DLD1 (cell line): ENCODE results near the gene CACNG7.

Experiments used
- in situ Hi-C: cut with HindIII; loops from 2 replicates; pipeline ENCODE4 v1.10.0; 2017; ENCODE audit warnings: low sequenced_read_pairs

CACNG7 gene

DNA sequence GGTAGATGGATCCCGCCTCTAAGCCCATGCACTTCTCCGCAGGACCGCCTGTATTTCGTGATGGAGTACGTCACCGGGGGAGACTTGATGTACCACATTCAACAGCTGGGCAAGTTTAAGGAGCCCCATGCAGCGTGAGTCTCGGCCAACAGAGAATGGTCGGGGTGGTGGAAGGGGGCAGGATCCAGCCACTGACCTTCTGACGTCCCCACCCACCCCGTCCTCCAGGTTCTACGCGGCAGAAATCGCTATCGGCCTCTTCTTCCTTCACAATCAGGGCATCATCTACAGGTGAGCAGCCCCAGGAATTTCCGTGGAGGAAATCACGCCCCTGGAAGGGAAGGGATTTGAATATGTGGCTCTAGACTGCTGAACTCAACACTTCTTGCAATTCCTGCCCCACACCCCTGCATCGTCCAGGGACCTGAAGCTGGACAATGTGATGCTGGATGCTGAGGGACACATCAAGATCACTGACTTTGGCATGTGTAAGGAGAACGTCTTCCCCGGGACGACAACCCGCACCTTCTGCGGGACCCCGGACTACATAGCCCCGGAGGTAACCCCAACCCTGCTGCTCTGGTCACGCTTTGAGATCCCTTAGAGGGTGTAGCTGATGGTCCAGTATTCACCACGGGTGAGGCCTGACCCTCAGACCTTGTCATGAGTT is 8.8 kb upstream of the CACNG7 start:
- in situ Hi-C loops = no loop called here

DNA sequence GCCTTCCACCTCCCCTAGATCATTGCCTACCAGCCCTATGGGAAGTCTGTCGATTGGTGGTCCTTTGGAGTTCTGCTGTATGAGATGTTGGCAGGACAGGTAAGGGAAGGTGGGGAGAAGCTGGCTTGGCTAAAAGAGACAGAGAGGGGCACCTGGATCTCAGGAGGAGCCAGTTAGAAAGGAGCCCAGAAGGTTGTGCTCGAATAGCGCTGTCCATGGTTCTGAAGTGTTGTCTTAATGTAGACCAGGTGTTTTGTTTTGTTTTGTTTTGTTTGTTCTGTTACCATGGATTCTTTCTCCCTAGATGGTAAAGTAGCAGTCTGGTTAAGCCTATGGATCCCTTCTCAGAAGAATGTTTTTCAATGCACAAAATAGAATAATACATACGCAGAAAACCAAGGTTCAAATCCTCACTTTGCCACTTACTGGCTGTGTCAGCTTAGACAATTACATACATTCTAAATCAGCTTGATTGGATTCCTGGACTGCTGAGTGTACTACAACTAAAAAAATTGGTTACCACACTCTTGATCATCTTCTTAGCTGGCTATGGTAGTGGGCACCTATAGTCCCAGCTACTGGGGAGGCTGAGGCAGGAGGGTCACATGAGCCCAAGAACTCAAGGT is 5.9 kb upstream of the CACNG7 start:
- in situ Hi-C loops = no loop called here

DNA sequence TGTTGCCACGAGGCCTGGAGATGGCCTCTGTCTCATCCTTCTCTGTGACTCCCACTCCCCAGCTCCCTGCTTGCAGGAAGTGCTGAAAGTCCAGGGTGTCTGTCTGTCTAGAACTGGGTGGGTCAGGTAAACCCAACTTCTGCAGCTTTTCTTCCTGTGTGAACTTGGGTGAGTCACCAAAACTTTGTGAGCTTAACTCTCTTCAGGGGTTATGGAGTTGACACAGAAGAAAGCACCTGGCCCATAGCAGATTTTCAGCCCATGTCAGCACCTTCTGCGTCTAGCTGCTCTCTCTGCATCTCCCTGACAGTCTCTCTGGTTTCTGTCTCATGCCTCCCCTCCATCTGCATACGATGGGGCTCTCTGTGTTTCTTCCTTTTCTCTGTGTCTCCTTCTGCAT is 4.2 kb upstream of the CACNG7 start:
- in situ Hi-C loops = no loop called here

DNA sequence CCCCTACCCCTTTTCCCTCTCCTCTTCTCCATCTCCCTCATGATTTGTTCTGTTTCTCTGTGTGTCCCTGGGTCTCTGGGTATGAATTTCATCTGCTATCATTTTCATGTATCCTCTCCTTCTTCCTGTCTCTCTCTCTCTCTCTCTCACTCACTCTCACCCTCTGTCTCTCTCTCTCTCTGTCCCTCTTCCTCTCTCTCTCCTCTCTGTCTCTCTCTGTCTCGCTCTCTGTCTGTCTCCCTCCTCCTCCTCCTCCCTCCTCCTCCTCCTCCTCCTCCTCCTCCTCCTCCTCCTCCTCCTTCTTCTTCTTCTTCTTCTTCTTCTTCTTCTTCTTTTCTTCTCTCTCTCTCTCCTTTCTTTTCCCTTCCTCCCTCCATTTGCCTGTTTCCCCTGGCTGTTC is 3.3 kb upstream of the CACNG7 start:
- in situ Hi-C loops = no loop called here

DNA sequence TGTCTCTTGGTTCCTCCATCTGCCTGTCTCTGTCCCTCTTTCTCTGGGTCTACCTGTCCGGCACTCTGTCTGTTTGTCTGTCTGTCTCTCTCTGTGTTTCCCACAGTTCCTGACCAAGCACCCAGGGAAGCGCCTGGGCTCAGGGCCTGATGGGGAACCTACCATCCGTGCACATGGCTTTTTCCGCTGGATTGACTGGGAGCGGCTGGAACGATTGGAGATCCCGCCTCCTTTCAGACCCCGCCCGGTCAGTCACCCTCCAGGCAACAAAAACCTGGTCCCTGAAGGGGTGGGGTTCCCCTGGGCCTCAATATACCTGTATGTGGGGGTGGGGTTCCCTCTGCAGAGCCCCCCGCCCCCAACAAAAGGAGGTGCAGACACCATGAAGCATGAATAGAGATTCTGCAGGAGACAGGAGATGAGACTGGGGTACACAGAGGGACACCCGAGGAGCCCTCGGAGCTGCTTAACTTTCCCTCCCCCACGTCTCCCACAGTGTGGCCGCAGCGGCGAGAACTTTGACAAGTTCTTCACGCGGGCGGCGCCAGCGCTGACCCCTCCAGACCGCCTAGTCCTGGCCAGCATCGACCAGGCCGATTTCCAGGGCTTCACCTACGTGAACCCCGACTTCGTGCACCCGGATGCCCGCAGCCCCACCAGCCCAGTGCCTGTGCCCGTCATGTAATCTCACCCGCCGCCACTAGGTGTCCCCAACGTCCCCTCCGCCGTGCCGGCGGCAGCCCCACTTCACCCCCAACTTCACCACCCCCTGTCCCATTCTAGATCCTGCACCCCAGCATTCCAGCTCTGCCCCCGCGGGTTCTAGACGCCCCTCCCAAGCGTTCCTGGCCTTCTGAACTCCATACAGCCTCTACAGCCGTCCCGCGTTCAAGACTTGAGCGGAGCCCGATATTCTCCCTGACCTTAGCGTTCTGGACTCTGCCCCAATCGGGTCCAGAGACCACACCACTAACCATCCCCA is 2.6 kb upstream of the CACNG7 start:
- in situ Hi-C loops = no loop called here

DNA sequence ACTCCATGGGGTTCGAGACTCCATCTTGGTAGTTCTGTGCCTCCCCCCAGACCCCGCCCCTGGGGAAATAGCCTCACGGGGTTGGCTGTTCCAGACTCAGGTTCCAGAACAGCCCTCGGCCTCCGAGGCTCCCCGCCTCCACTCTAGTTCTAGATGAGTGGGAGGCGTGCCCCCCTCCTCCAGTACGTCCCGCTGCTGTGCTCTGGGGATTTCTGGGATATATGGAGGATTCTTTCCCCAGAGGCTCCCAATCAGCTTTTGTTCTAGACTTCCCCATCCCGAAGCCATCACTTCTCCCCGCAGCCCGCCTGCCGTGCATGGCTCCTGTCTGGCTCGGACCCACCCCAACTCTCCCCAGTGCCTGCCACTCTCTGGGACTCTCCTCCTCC is 1.9 kb upstream of the CACNG7 start:
- in situ Hi-C loops = no loop called here

DNA sequence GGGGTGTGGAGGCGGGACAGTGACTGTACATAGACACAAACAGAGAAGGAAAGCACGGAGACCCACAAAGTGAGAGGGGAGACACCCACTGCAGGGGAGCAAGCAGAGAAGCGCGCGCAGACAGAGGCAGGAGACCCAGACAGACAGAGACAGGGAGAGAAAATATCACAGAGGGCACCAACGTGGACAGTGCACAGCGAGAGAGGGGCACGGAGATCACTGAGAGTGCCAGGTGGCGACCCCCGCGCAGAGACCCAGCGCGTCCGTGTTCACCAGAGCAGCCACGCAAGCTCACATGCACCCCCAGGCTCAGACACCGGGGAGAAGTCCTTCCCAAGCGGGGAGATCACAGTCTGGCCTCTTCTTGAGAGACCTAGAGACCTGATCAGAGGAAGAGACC is 1.4 kb upstream of the CACNG7 start:
- in situ Hi-C loops = no loop called here

DNA sequence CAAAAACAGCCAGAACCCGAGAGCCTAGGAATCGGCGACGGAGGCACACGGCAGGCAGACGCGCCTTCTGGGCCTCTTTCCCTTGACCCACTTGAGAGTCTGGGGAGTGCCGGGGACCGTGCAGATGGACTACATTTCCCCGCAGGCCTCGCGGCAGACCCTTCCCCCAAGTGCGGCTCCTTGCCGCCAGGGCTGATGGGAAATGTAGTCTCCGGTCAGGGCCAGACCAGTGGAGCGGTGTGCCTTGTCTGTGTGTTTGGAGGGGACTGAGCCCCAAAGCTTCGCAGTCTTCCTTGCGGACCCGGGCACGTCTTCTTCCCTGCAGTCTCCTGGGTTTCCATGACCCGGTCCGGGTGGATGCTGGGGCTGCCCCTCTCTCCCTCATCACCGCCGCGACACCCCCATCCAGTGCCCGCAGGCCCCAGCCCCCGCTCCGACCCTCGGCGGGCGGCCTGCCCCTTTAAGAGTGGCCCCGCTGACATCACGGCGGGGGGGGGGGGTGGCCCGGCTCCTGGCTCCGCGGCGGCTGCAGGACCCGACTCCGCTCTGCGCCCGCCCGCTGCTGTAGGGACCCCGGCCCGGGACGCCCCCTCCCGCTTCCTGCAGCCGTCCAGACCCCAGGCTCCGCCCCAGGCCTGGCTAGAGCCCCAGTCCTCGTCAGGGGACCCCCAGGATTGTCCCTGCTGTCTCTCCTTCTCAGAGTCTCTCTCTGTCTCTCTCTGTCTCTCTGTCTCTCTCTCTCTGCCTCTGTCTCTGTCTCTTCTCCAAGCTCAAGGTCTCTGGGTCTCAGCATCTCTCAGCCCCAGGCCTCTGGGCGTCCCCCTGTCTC is 758 bp upstream of the CACNG7 start:
- in situ Hi-C loops = no loop called here

DNA sequence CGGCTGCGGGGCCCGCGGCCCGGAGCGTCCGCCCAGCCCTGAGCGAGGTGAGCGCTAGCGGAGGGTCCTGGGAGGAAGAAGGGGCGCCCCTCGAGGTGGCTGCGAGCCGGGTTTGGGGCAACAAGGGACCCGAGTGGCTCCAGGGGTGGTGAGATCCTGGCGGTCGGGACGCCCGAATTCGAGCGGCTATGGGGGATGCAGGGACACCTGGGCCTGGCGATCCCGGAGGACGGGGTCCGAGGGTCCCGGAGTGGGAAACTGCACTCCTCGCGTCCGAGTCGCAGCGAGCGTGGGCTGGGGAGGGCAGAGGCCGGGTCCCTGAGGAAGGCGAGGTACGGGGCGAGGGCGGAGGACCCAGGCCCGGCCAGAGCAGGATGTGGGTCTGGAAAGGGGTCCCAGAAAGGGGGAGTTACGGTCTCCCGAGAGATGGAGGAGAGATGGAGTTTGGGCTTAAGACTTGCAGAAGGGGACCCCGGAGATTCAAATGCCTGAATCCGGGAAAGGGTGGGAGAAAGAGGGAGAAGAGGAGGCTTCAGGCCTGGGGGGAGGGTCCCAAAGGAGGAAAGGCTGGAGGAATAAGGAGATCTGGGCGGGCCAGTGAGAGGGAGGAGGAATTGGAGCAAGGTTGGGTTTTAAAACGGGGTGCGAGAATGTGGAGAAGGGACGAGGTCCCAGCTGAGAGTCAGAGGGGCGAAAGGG is 542 bp downstream of the CACNG7 start:
- in situ Hi-C loops = no loop called here

DNA sequence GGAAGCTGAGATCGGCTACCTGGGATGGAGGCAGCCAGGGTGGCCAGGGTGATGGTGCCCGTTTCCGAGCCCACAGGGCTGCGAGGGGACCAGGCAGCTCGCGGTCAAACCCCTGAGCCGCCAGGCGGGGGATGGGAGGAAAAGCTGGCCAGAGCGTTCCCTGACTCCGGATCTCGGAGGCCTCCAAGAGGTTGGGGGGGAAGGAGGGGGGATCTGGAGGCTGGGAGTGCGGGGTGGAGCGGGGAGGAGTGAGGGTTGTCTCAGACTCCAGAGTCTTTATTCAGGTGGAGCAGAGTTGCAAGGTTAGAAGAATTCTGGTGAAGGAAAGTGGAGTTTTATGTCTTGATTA is 1.1 kb downstream of the CACNG7 start:
- in situ Hi-C loops = no loop called here

DNA sequence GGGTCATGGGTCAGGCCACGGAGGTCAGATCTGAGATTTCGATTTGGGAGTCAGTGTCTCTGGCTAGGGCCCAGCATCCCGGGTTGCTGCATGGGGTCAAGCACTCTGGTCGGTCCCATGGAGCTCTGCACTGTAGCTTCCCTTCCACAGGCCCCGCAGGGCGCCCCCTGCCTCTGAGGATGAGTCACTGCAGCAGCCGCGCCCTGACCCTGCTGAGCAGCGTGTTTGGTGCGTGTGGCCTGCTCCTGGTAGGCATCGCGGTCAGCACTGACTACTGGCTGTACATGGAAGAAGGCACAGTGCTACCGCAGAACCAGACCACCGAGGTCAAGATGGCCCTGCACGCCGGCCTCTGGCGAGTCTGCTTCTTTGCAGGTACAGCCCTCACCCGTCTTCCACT is 3.6 kb downstream of the CACNG7 start:
- in situ Hi-C loops = no loop called here

DNA sequence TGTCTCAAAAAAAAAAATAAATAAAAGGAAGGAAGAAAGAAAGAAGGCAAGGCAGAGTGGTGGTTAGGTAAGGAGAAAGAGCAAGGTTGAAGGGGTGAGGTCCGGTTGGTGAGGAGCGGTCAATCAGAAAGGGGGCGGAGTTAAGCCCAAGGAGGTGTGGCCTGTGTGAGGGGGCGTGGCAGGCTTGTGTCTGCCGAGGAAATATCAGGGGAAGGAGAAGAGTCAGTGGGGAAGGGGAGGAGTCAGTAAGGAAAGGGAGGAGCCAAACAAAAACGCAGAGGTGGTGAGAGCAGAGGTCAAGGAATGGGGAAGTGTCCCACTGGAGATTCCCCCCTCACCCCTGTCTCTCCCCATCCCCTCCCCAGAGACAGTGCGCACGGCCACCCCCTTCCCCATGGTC is 5.9 kb downstream of the CACNG7 start:
- in situ Hi-C loops = no loop called here

DNA sequence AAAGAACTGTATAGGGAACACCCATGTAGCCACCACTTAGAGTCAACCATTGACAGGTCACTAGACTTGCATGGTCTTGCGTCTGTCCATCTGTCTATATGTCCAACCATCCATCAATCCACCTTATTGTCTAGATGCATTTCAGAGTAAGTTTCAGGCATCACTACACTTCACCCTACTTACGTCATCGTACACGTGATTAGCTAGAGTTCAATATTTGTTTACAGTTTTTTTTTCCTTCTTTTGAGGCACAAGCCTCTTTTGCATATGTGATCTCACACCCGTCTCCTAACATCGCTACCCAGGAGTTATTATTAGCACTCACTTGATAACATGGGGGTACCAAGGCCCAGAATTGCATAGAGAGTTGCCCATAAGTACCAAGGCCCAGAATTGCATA is 6.9 kb downstream of the CACNG7 start:
- in situ Hi-C loops = no loop called here

DNA sequence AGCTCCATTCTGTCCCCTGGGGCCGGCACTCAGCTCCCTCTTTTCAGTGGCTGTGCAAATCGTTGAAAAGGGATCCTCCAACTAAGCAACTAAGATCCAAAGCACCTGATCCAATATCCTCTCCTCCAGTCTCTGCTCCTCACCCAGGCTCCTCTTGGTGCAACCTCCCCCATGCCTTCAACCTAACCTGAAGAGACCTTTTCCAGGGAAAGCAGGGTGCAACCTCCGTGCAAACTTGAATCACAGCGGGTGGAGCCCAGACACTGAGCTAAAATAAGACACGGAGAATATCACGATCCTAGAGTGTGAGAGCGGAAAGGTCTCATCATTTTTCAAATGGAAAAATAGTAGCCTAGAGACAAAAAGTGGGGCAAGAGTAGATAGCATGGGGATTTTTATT is 8.3 kb downstream of the CACNG7 start:
- in situ Hi-C loops = no loop called here

DNA sequence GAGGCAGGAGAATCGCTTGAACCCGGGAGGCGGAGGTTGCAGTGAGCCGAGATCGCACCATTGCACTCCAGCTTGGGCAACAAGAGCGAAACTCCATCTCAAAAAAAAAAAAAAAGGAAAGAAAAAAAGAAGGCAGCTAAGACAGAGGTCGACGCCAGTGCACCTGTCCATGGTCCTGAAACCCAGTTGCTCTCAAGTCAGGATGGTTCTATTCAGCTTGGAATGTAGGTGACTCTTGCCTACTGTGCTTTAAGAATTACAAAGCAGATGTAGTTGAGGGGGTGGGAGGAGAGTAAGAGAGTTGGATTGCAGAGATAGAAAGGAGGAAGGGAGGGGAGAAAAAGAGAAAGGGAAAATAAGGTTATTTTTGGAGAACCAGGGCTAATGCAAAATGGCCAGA is 18.7 kb downstream of the CACNG7 start:
- in situ Hi-C loops = loop anchor here (25.0 kb wide), 1 partner anchor 110 kb away; no protein-coding TSS in a partner anchor

DNA sequence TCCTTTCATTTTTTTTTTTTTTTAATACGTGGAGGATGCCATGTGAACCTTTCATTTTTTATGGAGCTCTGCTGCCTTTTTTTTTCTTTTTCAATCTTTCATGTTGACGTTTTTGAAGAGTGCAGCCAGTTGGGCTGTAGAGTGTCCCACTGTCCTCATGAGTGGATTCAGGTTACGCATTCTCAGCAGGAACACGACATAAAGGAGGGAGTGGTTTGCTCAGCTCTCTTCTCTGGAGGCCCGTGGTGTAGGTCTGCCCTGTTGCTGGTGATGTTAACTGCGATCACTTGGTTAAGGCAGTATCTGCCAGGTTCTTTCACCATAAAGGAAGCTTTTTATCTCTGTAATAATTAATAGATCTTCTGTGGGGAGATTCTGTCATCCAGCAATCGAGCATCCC is 27.0 kb downstream of the CACNG7 start:
- in situ Hi-C loops = loop anchor here (25.0 kb wide), 1 partner anchor 101 kb away; no protein-coding TSS in a partner anchor

DNA sequence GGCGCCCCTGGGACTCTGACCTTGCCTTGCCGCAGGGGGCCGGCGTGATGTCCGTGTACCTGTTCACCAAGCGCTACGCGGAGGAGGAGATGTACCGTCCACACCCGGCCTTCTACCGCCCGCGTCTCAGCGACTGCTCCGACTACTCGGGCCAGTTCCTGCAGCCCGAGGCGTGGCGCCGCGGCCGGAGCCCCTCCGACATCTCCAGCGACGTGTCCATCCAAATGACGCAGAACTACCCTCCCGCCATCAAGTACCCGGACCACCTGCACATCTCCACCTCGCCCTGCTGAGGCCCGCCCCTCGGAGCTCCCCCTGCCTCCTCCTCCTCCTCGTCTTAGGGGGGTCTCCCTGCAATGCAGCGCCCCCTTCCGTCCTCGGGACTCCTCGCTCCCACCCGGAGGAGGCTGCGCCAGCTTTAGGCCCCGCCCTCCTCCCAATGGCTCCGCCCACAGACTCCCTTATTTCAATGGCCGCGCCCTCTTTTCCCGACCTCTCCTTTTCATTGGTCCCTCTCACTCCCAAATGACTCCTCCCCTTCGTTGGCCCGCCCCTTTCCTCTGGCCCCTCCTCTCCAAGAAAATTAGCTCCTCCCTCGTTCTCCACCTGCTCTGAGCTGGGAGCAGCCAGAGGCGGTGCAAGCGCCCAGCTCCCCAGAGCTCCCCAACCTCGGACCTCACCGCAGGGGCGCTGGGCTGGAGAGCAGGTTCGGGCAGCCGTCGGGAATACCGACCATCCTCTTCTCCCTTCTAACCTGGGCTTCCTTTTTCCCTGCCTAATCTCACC is 33.1 kb downstream of the CACNG7 start:
- in situ Hi-C loops = loop anchor here (25.0 kb wide), 1 partner anchor 95 kb away; no protein-coding TSS in a partner anchor

DNA sequence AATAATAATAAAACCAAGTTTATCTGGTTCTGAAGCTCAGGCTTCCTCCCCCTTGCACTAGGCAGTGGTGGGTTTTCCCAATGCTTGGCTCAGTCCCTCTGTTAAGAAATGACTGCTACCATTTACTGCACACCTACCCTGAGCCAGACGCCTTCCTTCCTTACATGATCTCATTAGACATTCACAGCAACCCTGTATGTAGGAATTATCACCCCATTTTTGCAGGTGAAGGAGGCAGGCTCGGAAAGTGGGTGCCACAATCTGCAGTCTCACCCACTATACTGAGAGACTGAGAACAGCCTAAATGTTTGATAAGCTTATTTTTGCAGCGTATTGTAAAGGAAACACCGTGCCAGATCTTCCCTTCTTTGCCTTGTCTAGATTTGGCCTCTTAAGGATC is 35.3 kb downstream of the CACNG7 start:
- in situ Hi-C loops = loop anchor here (25.0 kb wide), 1 partner anchor 93 kb away; no protein-coding TSS in a partner anchor

DNA sequence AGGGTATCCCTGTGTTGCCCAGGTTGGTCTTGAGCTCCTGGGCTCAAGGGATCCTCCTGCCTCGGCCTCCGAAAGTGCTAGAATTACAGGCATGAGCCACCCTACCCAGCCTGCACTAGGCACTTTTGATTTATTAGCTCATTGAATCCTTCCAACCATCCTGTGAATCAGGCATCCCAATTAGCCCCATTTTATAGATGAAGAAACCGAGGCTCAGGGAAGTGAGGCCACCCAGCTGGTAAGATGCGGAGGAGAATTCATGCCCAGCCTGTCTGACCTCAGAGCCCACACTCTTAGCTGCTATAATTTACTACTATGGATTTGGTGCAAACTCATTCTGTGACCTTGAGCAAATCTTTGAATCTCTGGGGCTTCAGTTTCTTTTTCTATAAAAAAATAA is 35.9 kb downstream of the CACNG7 start:
- in situ Hi-C loops = loop anchor here (25.0 kb wide), 1 partner anchor 92 kb away; no protein-coding TSS in a partner anchor
